HFF-Myc (cell line): ENCODE measurements around the gene ADORA2A.

Experiments
- DNase-seq: peaks from one replicate; pipeline ENCODE4 v3.0.0-alpha.2; 2011; ENCODE audit warnings: low read depth; ENCODE audit errors: extremely low read depth
- H3K4me3 ChIP-seq: replicated peaks from 2 replicates; pipeline ENCODE4 v1.5.1; 2011; ENCODE audit warnings: low read depth, mild to moderate bottlenecking, control low read depth, low read length
- TF ChIP-seq, protein P1 (sequence below): IDR thresholded peaks from 2 replicates; pipeline ENCODE4 v1.5.1; 2012; ENCODE audit warnings: mild to moderate bottlenecking, low read depth, low read length, control low read depth; ENCODE audit errors: missing control alignments

Gene ADORA2A

GRCh38 chr22:24420977-24421343 lies 6.4 kb upstream of the ADORA2A start:
- TF ChIP-seq, protein P1, sequence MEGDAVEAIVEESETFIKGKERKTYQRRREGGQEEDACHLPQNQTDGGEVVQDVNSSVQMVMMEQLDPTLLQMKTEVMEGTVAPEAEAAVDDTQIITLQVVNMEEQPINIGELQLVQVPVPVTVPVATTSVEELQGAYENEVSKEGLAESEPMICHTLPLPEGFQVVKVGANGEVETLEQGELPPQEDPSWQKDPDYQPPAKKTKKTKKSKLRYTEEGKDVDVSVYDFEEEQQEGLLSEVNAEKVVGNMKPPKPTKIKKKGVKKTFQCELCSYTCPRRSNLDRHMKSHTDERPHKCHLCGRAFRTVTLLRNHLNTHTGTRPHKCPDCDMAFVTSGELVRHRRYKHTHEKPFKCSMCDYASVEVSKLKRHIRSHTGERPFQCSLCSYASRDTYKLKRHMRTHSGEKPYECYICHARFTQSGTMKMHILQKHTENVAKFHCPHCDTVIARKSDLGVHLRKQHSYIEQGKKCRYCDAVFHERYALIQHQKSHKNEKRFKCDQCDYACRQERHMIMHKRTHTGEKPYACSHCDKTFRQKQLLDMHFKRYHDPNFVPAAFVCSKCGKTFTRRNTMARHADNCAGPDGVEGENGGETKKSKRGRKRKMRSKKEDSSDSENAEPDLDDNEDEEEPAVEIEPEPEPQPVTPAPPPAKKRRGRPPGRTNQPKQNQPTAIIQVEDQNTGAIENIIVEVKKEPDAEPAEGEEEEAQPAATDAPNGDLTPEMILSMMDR = no peak
- no peak overlapping the region for H3K4me3 ChIP-seq
- DNase-seq = no peak

DNA sequence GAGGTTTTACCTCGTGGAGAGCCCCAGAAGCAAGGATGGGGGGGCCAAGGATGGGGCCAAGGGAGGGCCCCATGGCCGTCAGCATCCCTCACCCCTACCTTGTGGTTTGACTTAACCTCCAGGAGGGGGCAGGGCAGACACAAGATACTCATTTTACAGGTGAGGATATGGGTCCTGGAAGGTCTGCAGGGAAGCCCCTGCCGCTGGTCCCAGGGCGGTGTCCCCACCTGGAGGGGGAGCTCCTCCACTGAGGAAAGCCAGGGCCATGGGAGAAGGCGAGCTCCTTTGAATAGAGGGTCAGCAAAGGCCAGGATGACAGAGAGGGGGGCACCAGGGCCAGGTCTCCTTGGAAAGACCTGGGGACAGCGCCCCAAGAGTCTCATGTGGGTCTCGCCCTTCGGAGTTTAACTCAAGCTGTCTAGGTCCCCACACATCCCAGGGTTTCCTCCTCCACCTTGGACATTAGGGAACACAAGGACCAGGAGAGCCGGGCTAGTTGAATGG lies 5.9 kb upstream of the ADORA2A start:
- DNase-seq = no peak
- TF ChIP-seq, protein P1 = peak; percentile 29
- no peak overlapping the region for H3K4me3 ChIP-seq

DNA sequence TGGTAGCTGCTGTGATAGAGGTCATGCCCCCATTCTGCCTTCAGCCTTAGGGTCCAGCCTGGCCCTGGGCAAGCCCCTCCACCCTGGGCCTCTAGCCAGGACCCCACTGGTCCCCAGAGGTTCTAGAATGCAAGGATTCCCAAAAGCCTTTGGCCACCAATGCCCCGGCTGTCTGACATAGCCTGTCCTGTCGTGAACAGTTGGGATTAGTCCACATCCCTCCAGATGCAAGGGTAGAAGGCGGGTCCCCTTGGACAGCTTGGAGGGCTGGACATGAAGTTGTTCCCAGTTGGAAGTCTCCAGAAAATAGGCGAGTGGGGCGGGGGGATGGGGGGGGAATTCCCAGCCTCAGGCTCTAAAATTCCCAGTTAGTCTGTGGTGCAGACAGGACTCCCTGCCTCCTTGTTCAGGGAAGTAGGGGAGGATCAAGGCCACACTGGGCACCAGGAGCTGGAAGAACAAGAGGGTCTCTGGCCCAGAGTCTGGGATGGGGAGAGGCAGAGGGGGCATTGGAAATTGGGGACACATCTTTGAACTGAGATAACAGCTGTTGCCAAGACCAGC lies 5.2 kb upstream of the ADORA2A start:
- TF ChIP-seq, protein P1 = no peak
- H3K4me3 ChIP-seq = no peak overlapping the region

GRCh38 chr22:24423519-24424000 lies 3.8 kb upstream of the ADORA2A start:
- DNase-seq = no peak
- H3K4me3 ChIP-seq = peak overlapping the region; percentile 9; the same call in 1 of the 2 replicates
- TF ChIP-seq, protein P1 = peak; percentile 59

More for the DNA sequence above, 5.2 kb upstream of the ADORA2A start:
- DNase-seq = no peak

GRCh38 chr22:24424001-24424900 lies 3.1 kb upstream of the ADORA2A start:
- no peak for DNase-seq
- TF ChIP-seq, protein P1 = no peak
- H3K4me3 ChIP-seq = peak overlapping the region; percentile 45

DNA sequence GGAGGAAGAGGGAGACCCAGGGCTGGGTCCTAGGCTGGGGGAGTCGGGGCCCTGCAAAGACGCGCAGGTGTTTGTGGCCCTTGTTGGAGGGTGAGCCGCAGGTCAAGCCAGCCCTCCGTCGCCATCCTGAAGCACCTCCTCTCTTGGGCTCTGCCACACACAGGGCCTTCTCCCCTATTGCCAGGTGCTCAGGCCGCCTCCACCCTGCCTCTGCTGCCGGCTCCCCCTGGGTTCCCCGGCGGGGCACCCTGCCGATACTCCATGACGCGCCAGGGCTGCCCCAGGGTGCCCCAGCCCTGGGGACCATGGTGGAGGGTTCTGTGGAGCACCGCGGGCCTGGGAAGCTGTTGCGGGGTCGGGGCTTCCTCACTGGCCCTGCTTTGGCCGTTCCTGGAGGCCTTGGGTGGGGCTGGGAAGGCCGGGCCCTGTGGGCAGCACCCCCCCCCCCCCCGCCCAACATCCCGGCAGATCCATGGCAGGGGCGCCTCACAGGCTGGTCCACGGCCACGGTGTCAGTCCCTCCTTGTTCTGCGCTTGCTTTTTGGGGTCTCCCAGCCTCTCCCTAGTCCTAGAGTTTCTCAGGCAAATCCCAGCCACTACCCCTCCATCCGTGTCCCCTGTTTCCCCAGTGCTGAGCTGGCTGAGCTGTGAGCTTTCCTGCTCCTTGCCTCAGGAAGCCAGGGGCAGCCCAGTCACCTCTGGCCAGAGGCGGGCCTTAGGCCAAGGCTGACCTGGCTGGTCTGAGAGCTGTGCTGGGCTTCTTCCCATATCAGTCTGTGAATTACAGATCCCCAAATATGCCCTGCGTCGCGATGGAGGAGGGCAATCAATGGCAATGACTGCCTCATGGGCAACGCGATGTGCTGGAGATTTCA lies 2.3 kb upstream of the ADORA2A start:
- no peak for DNase-seq
- no peak overlapping the region for H3K4me3 ChIP-seq
- TF ChIP-seq, protein P1 = no peak
